ENCODE results near the gene GABARAPL1.

GABARAPL1 gene

GRCh38 chr12:10251669-10252068, 39.0 kb downstream of the GABARAPL1 start:
- in situ Hi-C loops (cut with HindIII; ENCODE audit: low pct_ligation_motif_present, low sequenced_read_pairs), result no loop called here
- no peak for TF ChIP-seq CTCF (IDR thresholded peaks at IDR 0.05; ENCODE audit: low read depth, low read length, missing control alignments)
- H3K27ac ChIP-seq, result no peak overlapping the region

GRCh38 chr12:10252201-10252600, 39.5 kb downstream of the GABARAPL1 start:
- TF ChIP-seq CTCF (IDR thresholded peaks at IDR 0.05; ENCODE audit: low read depth, low read length, missing control alignments), result no peak
- Histone ChIP-seq H3K36me3 (replicated peaks) (no peaks in the 10 kb centered on the region), H3K4me3 (ENCODE audit: low read depth, low read length) (no peak overlapping the region), H3K27me3 (replicated peaks) (no peaks in the 10 kb centered on the region), H3K27ac (no peak overlapping the region)
- DNase-seq, result no peak
- in situ Hi-C loops (cut with HindIII; ENCODE audit: low pct_ligation_motif_present, low sequenced_read_pairs), result no loop called here

More at GRCh38 chr12:10251669-10252068, 39.0 kb downstream of the GABARAPL1 start:
- no peaks in the 10 kb centered on the region for H3K27me3 ChIP-seq (replicated peaks)
- no peak overlapping the region for H3K4me3 ChIP-seq (ENCODE audit: low read depth, low read length)
- no peak for DNase-seq
- no peaks in the 10 kb centered on the region for H3K36me3 ChIP-seq (replicated peaks)

- no peak overlapping the region for H3K4me3 ChIP-seq (ENCODE audit: low read depth, low read length)
- no peaks in the 10 kb centered on the region for H3K36me3 ChIP-seq (replicated peaks)
- TF ChIP-seq CTCF (IDR thresholded peaks at IDR 0.05; ENCODE audit: low read depth, low read length, missing control alignments), result no peak
- in situ Hi-C loops (cut with HindIII; ENCODE audit: low pct_ligation_motif_present, low sequenced_read_pairs), result no loop called here
- no peaks in the 10 kb centered on the region for H3K27me3 ChIP-seq (replicated peaks)
- no peak for DNase-seq
- H3K27ac ChIP-seq, result no peak overlapping the region
These were observed 43.4 kb downstream of the GABARAPL1 start for GRCh38 chr12:10256064-10256463.

- in situ Hi-C loops (cut with HindIII; ENCODE audit: low pct_ligation_motif_present, low sequenced_read_pairs), result no loop called here
- Histone ChIP-seq H3K4me3 (ENCODE audit: low read depth, low read length) (no peak overlapping the region), H3K27me3 (replicated peaks) (no peaks in the 10 kb centered on the region), H3K36me3 (replicated peaks) (no peaks in the 10 kb centered on the region), H3K27ac (no peak overlapping the region)
- DNase-seq, result no peak
- TF ChIP-seq CTCF (IDR thresholded peaks at IDR 0.05; ENCODE audit: low read depth, low read length, missing control alignments), result no peak
These were observed 48.2 kb downstream of the GABARAPL1 start for GRCh38 chr12:10260927-10261326.

- DNase-seq, result no peak
- Histone ChIP-seq H3K27me3 (replicated peaks) (no peaks in the 10 kb centered on the region), H3K4me3 (ENCODE audit: low read depth, low read length) (no peak overlapping the region), H3K27ac (no peak overlapping the region), H3K36me3 (replicated peaks) (no peaks in the 10 kb centered on the region)
- in situ Hi-C loops (cut with HindIII; ENCODE audit: low pct_ligation_motif_present, low sequenced_read_pairs), result no loop called here
- no peak for TF ChIP-seq CTCF (IDR thresholded peaks at IDR 0.05; ENCODE audit: low read depth, low read length, missing control alignments)
These were observed 55.4 kb downstream of the GABARAPL1 start for GRCh38 chr12:10268037-10268436.

GRCh38 chr12:10272467-10272866, 59.8 kb downstream of the GABARAPL1 start:
- no peak overlapping the region for H3K4me3 ChIP-seq (ENCODE audit: low read depth, low read length)
- H3K27me3 ChIP-seq (replicated peaks), result no peaks in the 10 kb centered on the region
- no peak overlapping the region for H3K27ac ChIP-seq
- H3K36me3 ChIP-seq (replicated peaks), result no peaks in the 10 kb centered on the region
- no peak for DNase-seq
- in situ Hi-C loops (cut with HindIII; ENCODE audit: low pct_ligation_motif_present, low sequenced_read_pairs), result no loop called here
- no peak for TF ChIP-seq CTCF (IDR thresholded peaks at IDR 0.05; ENCODE audit: low read depth, low read length, missing control alignments)

Data from brain microvascular endothelial cell (primary cell).